Retinal pigment epithelial cell (primary cell): ENCODE data around the gene TRIM15.
A peak's percentile ranks its signal among the peaks of the same experiment; 100 is the strongest.

Experiments
- DNase-seq: peaks from one replicate; pipeline ENCODE4 v3.0.0-alpha.2; 2010; ENCODE audit warnings: low read depth
- H3K4me3 ChIP-seq: 2 replicates; pipeline ENCODE4 v1.5.1; 2011; ENCODE audit warnings: mild to moderate bottlenecking, low read length, control low read depth, moderate library complexity
- TF ChIP-seq, protein P1 (sequence below): conservative IDR thresholded peaks from 2 replicates; pipeline ENCODE4 v1.5.1; 2011; ENCODE audit warnings: low read depth, low read length, control low read depth, inconsistent platforms

Gene TRIM15

DNA sequence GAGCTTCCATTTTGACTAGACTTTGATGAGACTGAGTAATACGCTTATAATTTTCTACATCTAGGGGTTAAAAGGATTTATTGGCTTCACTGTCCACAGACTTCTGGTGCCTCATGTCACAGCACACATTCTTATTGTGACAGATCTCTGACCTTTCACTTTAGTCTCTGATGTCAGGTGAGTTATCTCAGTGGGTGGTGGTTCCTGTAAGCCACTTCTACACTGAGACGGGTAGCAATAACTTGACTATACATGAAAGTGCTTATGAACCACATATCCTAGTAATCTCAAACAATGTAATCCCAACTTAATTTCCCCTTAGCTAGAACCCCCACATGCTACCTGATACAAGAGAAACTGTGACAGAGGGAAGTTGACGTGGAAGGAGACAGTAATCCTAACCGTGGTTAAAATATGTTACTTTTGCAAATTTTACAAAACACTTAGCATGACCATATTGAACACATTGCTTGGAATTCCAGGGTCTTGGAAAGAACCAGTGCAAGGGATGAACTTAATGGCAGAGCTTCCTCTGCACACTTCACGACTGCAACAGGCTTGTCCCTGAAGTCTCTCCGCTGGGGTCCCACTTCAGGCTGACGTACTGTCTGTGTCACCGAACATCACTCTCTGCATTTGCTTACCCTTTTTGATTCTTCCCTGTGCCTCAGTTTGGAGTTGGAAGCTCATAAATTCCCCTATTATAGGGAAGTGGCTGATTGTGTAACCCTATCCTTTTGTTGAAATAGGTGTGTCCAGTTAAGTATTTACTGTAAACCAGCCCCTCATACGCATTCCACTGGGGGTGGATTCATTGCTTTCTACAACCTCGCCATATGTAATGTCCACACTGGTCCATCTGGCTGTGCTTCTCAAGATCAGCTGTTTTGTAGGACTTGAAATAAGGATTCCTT lies 33.8 kb upstream of the TRIM15 start:
- no peak for DNase-seq
- TF ChIP-seq, protein P1, sequence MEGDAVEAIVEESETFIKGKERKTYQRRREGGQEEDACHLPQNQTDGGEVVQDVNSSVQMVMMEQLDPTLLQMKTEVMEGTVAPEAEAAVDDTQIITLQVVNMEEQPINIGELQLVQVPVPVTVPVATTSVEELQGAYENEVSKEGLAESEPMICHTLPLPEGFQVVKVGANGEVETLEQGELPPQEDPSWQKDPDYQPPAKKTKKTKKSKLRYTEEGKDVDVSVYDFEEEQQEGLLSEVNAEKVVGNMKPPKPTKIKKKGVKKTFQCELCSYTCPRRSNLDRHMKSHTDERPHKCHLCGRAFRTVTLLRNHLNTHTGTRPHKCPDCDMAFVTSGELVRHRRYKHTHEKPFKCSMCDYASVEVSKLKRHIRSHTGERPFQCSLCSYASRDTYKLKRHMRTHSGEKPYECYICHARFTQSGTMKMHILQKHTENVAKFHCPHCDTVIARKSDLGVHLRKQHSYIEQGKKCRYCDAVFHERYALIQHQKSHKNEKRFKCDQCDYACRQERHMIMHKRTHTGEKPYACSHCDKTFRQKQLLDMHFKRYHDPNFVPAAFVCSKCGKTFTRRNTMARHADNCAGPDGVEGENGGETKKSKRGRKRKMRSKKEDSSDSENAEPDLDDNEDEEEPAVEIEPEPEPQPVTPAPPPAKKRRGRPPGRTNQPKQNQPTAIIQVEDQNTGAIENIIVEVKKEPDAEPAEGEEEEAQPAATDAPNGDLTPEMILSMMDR, result no peak
- H3K4me3 ChIP-seq, result no peak overlapping the region

DNA sequence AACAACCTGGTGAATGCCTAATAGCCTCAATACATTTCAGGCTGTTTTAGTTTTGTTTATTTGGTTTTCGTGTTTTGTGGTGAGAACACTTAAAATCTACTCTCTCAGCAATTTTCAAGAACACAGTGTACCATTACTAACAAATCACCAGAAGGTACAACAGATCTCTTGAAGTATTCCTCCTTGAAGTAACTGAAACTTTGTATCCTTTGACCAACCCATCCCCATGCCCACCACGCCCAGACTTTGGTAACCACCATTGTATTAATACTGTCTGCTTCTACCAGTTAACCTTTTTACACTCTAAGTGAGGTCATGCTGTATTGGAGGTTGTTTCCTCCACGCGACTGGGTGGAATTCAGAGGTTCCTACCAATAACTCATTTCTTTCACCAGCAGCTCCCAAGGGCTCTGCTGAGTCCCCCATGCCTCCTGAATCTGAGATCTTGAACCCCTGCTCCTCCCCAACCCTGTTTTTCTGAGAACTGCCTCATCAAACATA lies 33.1 kb upstream of the TRIM15 start:
- DNase-seq, result no peak
- TF ChIP-seq, protein P1, result no peak
- H3K4me3 ChIP-seq, result no peak overlapping the region

DNA sequence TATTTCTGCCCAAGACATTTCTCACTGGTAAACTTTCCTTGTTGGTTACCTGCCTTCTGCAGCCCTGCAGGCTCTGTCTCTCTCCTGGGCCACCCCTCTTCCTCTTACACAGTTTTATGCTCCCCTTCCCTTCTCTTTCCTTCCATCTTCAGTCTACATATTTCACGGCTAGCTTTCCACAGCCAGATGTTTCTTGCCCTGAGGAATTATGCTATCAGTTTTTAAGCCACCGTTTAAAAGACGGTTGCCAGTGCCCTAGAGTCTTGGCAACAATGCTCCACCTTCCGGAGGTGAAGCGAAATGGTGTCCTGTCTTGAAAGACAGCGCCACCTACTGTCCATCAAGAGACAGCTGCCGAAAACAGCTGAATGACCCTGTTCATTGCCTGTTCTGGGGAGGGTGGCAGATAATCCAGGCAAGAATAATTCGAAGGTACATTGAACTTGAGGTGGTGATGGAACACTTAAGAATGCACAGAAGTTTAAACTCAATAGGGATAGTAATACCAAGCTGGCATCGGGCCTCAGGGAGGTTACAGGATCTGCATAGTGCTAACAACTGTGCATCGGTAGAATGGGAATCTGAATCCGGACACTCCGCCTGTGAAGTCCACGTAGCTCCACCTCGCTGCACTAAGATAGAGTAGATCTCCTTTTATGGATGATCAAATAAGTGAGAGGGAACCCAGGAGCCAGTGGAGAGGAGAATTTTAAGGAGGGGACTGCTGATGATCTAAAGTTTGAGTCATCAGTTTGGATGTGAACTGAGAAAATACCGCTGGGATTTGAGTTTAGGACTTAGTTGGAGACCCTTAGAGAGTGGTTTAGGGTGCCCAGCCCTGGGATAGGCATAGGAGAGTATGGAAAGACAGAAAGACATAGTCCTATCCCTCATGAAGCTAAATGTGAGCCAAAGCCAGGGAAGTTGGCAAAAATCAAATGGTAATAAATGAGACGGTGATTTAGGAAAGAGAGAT lies 32.2 kb upstream of the TRIM15 start:
- TF ChIP-seq, protein P1, result peak; percentile 100
- DNase-seq, result peak; percentile 48
- H3K4me3 ChIP-seq, result no peak overlapping the region

DNA sequence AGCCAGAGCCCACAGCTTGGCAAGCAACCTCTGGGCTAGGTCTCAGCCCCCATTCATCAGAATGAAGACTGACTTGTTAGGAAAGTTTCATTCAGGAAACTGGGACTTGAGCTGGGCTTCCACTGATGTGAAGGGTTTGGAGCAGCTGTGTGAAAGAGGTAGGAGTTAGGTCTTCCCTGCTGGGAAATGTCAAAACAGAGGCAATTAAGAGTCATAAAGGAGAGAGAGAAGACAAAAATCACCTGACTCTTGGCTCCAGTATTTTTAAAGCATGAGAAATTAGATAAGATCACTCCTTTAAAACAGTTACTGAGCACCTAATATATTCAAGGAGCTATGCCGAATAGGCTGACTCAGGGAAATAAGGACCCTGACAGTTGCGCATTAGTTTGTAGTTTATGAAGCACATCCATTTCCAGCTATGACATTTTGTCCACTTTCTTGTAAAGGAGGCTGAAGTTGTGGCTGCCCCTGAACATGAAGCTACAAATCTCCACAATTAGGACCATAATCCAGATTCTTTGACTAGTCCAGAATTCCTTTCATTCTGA lies 31.3 kb upstream of the TRIM15 start:
- H3K4me3 ChIP-seq, result no peak overlapping the region
- TF ChIP-seq, protein P1, result no peak
- DNase-seq, result no peak

DNA sequence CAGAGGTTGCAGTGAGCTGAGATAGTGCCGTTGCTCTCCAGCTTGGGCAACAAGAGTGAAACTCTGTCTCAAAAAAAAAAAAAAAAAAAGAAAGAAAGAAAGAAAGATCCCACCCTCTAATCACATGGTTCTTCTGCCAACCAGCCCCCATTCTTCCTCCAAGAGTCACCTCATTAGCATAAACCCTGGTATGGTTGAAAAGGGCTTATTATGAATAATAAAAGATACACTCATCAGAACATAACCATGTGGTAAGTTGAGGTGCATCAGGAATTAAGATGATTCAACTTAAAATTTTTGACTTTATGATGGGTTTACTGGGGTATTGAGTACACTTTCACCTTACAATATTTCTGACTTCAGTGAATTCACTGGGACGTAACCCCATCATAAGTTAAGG lies 28.2 kb upstream of the TRIM15 start:
- no peak for DNase-seq
- H3K4me3 ChIP-seq, result no peak overlapping the region
- TF ChIP-seq, protein P1, result no peak

DNA sequence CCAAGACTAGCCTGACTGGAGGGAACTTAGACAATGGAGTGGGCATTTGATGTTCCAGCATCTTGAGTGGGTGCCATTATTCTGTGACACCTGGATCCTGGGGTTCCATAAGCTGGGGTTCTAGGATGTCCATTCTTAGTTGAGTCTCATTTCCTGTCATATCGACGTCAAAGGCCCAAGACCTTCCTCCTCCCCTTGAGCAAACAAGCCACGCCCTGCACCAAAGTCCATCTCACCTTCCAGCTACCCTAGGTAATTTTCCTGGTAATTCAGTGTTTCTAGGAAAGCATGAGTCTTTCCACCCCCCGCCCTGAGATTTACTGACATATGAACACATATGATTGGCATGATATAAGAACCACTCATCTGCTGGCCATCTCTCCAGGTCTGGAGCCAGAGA lies 27.6 kb upstream of the TRIM15 start, which contains the start of gene TRIM40:
TSS of gene TRIM40 (plus strand) at position 384 of the 400 bp plus-strand sequence. CDS start 897 bp downstream, outside the sequence.
- H3K4me3 ChIP-seq, result no peak within 1 kb of the TSS
- no peak for DNase-seq
- TF ChIP-seq, protein P1, result no peak
